ENCODE data around the gene SWAP70.

The SWAP70 gene

GRCh38 chr11:9708544-9708943 lies 44.7 kb downstream of the SWAP70 start:
- Histone ChIP-seq H3K27ac (ENCODE audit: low read depth, low read length) (no peak overlapping the region), H3K36me3 (ENCODE audit: control insufficient read depth, insufficient read depth, low read length) (peaks cover 12% of the 10 kb centered on the region), H3K27me3 (ENCODE audit: control insufficient read depth, insufficient read depth, low read length) (no peaks in the 10 kb centered on the region), H3K4me3 (ENCODE audit: low read depth, low read length) (no peak overlapping the region), H3K9ac (ENCODE audit: low read length) (no peak overlapping the region), H3K4me1 (ENCODE audit: control insufficient read depth, insufficient read depth, low read length) (peaks cover 18% of the 10 kb centered on the region), H3K9me3 (ENCODE audit: control insufficient read depth, insufficient read depth, low read depth, low read length) (no peaks in the 10 kb centered on the region)

GRCh38 chr11:9710223-9710622 lies 46.3 kb downstream of the SWAP70 start:
- peaks cover 3% of the 10 kb centered on the region; the same call in 1 of the 2 replicates for H3K9me3 ChIP-seq (ENCODE audit: control insufficient read depth, insufficient read depth, low read depth, low read length)
- peaks cover 17% of the 10 kb centered on the region for H3K4me1 ChIP-seq (ENCODE audit: control insufficient read depth, insufficient read depth, low read length)
- no peaks in the 10 kb centered on the region for H3K27me3 ChIP-seq (ENCODE audit: control insufficient read depth, insufficient read depth, low read length)
- no peak overlapping the region for H3K27ac ChIP-seq (ENCODE audit: low read depth, low read length)
- H3K9ac ChIP-seq (ENCODE audit: low read length): no peak overlapping the region
- no peak overlapping the region for H3K4me3 ChIP-seq (ENCODE audit: low read depth, low read length)
- H3K36me3 ChIP-seq (ENCODE audit: control insufficient read depth, insufficient read depth, low read length): peaks cover 22% of the 10 kb centered on the region

- H3K4me3 ChIP-seq (ENCODE audit: low read depth, low read length): no peak overlapping the region
- H3K27ac ChIP-seq (ENCODE audit: low read depth, low read length): no peak overlapping the region; the same call in 1 of the 2 replicates
- peaks cover 28% of the 10 kb centered on the region for H3K36me3 ChIP-seq (ENCODE audit: control insufficient read depth, insufficient read depth, low read length)
- no peaks in the 10 kb centered on the region for H3K27me3 ChIP-seq (ENCODE audit: control insufficient read depth, insufficient read depth, low read length)
- H3K9ac ChIP-seq (ENCODE audit: low read length): no peak overlapping the region
- peaks cover 17% of the 10 kb centered on the region for H3K4me1 ChIP-seq (ENCODE audit: control insufficient read depth, insufficient read depth, low read length)
- peaks cover 6% of the 10 kb centered on the region; the same call in 1 of the 2 replicates for H3K9me3 ChIP-seq (ENCODE audit: control insufficient read depth, insufficient read depth, low read depth, low read length)
These were observed 47.0 kb downstream of the SWAP70 start for GRCh38 chr11:9710852-9711251.

GRCh38 chr11:9711454-9712307 lies 47.8 kb downstream of the SWAP70 start:
- H3K36me3 ChIP-seq (ENCODE audit: control insufficient read depth, insufficient read depth, low read length): peaks cover 36% of the 10 kb centered on the region
- H3K27ac ChIP-seq (ENCODE audit: low read depth, low read length): no peak overlapping the region; the same call in 1 of the 2 replicates
- no peak overlapping the region for H3K4me3 ChIP-seq (ENCODE audit: low read depth, low read length)
- no peaks in the 10 kb centered on the region for H3K27me3 ChIP-seq (ENCODE audit: control insufficient read depth, insufficient read depth, low read length)
- peaks cover 6% of the 10 kb centered on the region; the same call in 1 of the 2 replicates for H3K9me3 ChIP-seq (ENCODE audit: control insufficient read depth, insufficient read depth, low read depth, low read length)
- peak overlapping the region; percentile 1 for H3K9ac ChIP-seq (ENCODE audit: low read length)
- H3K4me1 ChIP-seq (ENCODE audit: control insufficient read depth, insufficient read depth, low read length): peaks cover 17% of the 10 kb centered on the region

GRCh38 chr11:9714272-9714940 lies 50.5 kb downstream of the SWAP70 start:
- Histone ChIP-seq H3K9ac (ENCODE audit: low read length) (no peak overlapping the region), H3K4me3 (ENCODE audit: low read depth, low read length) (no peak overlapping the region), H3K27me3 (ENCODE audit: control insufficient read depth, insufficient read depth, low read length) (no peaks in the 10 kb centered on the region), H3K9me3 (ENCODE audit: control insufficient read depth, insufficient read depth, low read depth, low read length) (peaks cover 6% of the 10 kb centered on the region; the same call in 1 of the 2 replicates), H3K4me1 (ENCODE audit: control insufficient read depth, insufficient read depth, low read length) (peaks cover 14% of the 10 kb centered on the region), H3K27ac (ENCODE audit: low read depth, low read length) (no peak overlapping the region), H3K36me3 (ENCODE audit: control insufficient read depth, insufficient read depth, low read length) (peaks cover 37% of the 10 kb centered on the region)

- Histone ChIP-seq H3K27me3 (ENCODE audit: control insufficient read depth, insufficient read depth, low read length) (no peaks in the 10 kb centered on the region), H3K36me3 (ENCODE audit: control insufficient read depth, insufficient read depth, low read length) (peaks cover 43% of the 10 kb centered on the region), H3K4me3 (ENCODE audit: low read depth, low read length) (no peak overlapping the region), H3K27ac (ENCODE audit: low read depth, low read length) (no peak overlapping the region), H3K9ac (ENCODE audit: low read length) (no peak overlapping the region), H3K9me3 (ENCODE audit: control insufficient read depth, insufficient read depth, low read depth, low read length) (peaks cover 6% of the 10 kb centered on the region; the same call in 1 of the 2 replicates), H3K4me1 (ENCODE audit: control insufficient read depth, insufficient read depth, low read length) (peaks cover 4% of the 10 kb centered on the region)
These were observed 52.6 kb downstream of the SWAP70 start for GRCh38 chr11:9716275-9717039.

GRCh38 chr11:9717040-9717357 lies 53.1 kb downstream of the SWAP70 start:
- peaks cover 6% of the 10 kb centered on the region; the same call in 1 of the 2 replicates for H3K9me3 ChIP-seq (ENCODE audit: control insufficient read depth, insufficient read depth, low read depth, low read length)
- no peaks in the 10 kb centered on the region for H3K4me1 ChIP-seq (ENCODE audit: control insufficient read depth, insufficient read depth, low read length)
- no peak overlapping the region for H3K9ac ChIP-seq (ENCODE audit: low read length)
- no peak overlapping the region for H3K4me3 ChIP-seq (ENCODE audit: low read depth, low read length)
- H3K27me3 ChIP-seq (ENCODE audit: control insufficient read depth, insufficient read depth, low read length): no peaks in the 10 kb centered on the region
- peaks cover 43% of the 10 kb centered on the region for H3K36me3 ChIP-seq (ENCODE audit: control insufficient read depth, insufficient read depth, low read length)
- H3K27ac ChIP-seq (ENCODE audit: low read depth, low read length): no peak overlapping the region

- H3K27ac ChIP-seq (ENCODE audit: low read depth, low read length): no peak overlapping the region
- H3K36me3 ChIP-seq (ENCODE audit: control insufficient read depth, insufficient read depth, low read length): peaks cover 43% of the 10 kb centered on the region
- H3K27me3 ChIP-seq (ENCODE audit: control insufficient read depth, insufficient read depth, low read length): no peaks in the 10 kb centered on the region
- no peak overlapping the region for H3K9ac ChIP-seq (ENCODE audit: low read length)
- H3K9me3 ChIP-seq (ENCODE audit: control insufficient read depth, insufficient read depth, low read depth, low read length): peaks cover 6% of the 10 kb centered on the region; the same call in 1 of the 2 replicates
- no peak overlapping the region for H3K4me3 ChIP-seq (ENCODE audit: low read depth, low read length)
- peaks cover 7% of the 10 kb centered on the region; the same call in 1 of the 2 replicates for H3K4me1 ChIP-seq (ENCODE audit: control insufficient read depth, insufficient read depth, low read length)
These were observed 53.8 kb downstream of the SWAP70 start for GRCh38 chr11:9717719-9718118.

- Histone ChIP-seq H3K36me3 (ENCODE audit: control insufficient read depth, insufficient read depth, low read length) (peaks cover 40% of the 10 kb centered on the region), H3K27me3 (ENCODE audit: control insufficient read depth, insufficient read depth, low read length) (no peaks in the 10 kb centered on the region), H3K9me3 (ENCODE audit: control insufficient read depth, insufficient read depth, low read depth, low read length) (peaks cover 6% of the 10 kb centered on the region; the same call in 1 of the 2 replicates), H3K27ac (ENCODE audit: low read depth, low read length) (no peak overlapping the region), H3K4me3 (ENCODE audit: low read depth, low read length) (no peak overlapping the region), H3K4me1 (ENCODE audit: control insufficient read depth, insufficient read depth, low read length) (peaks cover 9% of the 10 kb centered on the region; the same call in 1 of the 2 replicates), H3K9ac (ENCODE audit: low read length) (no peak overlapping the region)
These were observed 54.3 kb downstream of the SWAP70 start for GRCh38 chr11:9718147-9718546.

- H3K4me1 ChIP-seq (ENCODE audit: control insufficient read depth, insufficient read depth, low read length): peaks cover 9% of the 10 kb centered on the region; the same call in 1 of the 2 replicates
- H3K4me3 ChIP-seq (ENCODE audit: low read depth, low read length): no peak overlapping the region
- H3K27ac ChIP-seq (ENCODE audit: low read depth, low read length): no peak overlapping the region
- H3K36me3 ChIP-seq (ENCODE audit: control insufficient read depth, insufficient read depth, low read length): peaks cover 27% of the 10 kb centered on the region
- H3K27me3 ChIP-seq (ENCODE audit: control insufficient read depth, insufficient read depth, low read length): no peaks in the 10 kb centered on the region
- H3K9me3 ChIP-seq (ENCODE audit: control insufficient read depth, insufficient read depth, low read depth, low read length): peaks cover 6% of the 10 kb centered on the region; the same call in 1 of the 2 replicates
- no peak overlapping the region for H3K9ac ChIP-seq (ENCODE audit: low read length)
These were observed 55.9 kb downstream of the SWAP70 start for GRCh38 chr11:9719566-9720289.
